Loucy (cell line): ENCODE results near the gene ERC1.

Experiments used
- H2AFZ ChIP-seq: fragments of 200-600 bp; sonication (generic); 2 replicates; pipeline ENCODE4 v1.6.0; 2016; ENCODE audit warnings: antibody characterized with exemption, mild to moderate bottlenecking, low read length, moderate library complexity
- H3F3A ChIP-seq: fragments of 200-600 bp; 2 replicates; pipeline ENCODE4 v1.6.0; 2016; ENCODE audit warnings: antibody characterized with exemption, low read depth, mild to moderate bottlenecking
- H3K27me3 ChIP-seq: fragments of 200-600 bp; sonication (generic); 2 replicates; pipeline ENCODE4 v1.6.1; 2014; ENCODE audit warnings: low read length, mild to moderate bottlenecking; ENCODE audit not compliant: insufficient read depth, poor library complexity, severe bottlenecking
- H3K36me3 ChIP-seq: fragments of 200-600 bp; sonication (generic); 2 replicates; pipeline ENCODE4 v1.6.1; 2016; ENCODE audit warnings: low read length; ENCODE audit not compliant: insufficient read depth
- H3K4me1 ChIP-seq: fragments of 200-600 bp; sonication (generic); 2 replicates; pipeline ENCODE4 v1.5.1; 2014; ENCODE audit warnings: low read length, mild to moderate bottlenecking; ENCODE audit not compliant: insufficient read depth, poor library complexity, severe bottlenecking
- H3K4me2 ChIP-seq: fragments of 200-600 bp; sonication (generic); 2 replicates; pipeline ENCODE4 v1.6.0; 2014; ENCODE audit warnings: antibody characterized with exemption, low read length, low read depth, mild to moderate bottlenecking; ENCODE audit not compliant: poor library complexity, severe bottlenecking
- H3K4me3 ChIP-seq: fragments of 200-600 bp; sonication (generic); 2 replicates; pipeline ENCODE4 v1.5.1; 2014; ENCODE audit warnings: low read length, mild to moderate bottlenecking, mixed read lengths; ENCODE audit not compliant: poor library complexity, severe bottlenecking
- H3K79me2 ChIP-seq: fragments of 200-600 bp; sonication (generic); 2 replicates; pipeline ENCODE4 v1.6.1; 2014; ENCODE audit warnings: low read length; ENCODE audit not compliant: insufficient read depth
- H3K9ac ChIP-seq: fragments of 200-600 bp; sonication (generic); 2 replicates; pipeline ENCODE4 v1.6.0; 2014; ENCODE audit warnings: mild to moderate bottlenecking, low read depth, low read length, moderate library complexity; ENCODE audit not compliant: poor library complexity, severe bottlenecking
- H3K9me2 ChIP-seq: fragments of 200-600 bp; sonication (generic); replicated peaks from 2 replicates; pipeline ENCODE4 v1.6.1; 2016; ENCODE audit warnings: low read depth, low read length, mixed read lengths
- H3K9me3 ChIP-seq: fragments of 200-600 bp; sonication (generic); 2 replicates; pipeline ENCODE4 v1.6.1; 2014; ENCODE audit warnings: mild to moderate bottlenecking, antibody characterized with exemption, low read length, low read depth; ENCODE audit not compliant: insufficient read depth
- H4K20me1 ChIP-seq: fragments of 200-600 bp; sonication (generic); 2 replicates; pipeline ENCODE4 v1.6.0; 2014; ENCODE audit warnings: antibody characterized with exemption, low read length, mild to moderate bottlenecking; ENCODE audit not compliant: insufficient read depth, poor library complexity, severe bottlenecking
- EZH2phosphoT487 ChIP-seq: fragments of 200-600 bp; IDR thresholded peaks from 2 replicates; pipeline ENCODE4 v1.6.1; 2018; ENCODE audit warnings: antibody characterized with exemption, mild to moderate bottlenecking, moderate library complexity, borderline replicate concordance
- TF ChIP-seq, protein P1 (sequence below): fragments of 200-600 bp; sonication (generic); conservative IDR thresholded peaks from 2 replicates; pipeline ENCODE4 v1.5.1; 2014; ENCODE audit warnings: mild to moderate bottlenecking, antibody characterized with exemption, low read length

Gene ERC1

GRCh38 chr12:976644-977043 is 14.4 kb upstream of the ERC1 start:
- Histone ChIP-seq H4K20me1 (no peaks in the 10 kb centered on the region), H3K9me3 (no peaks in the 10 kb centered on the region), H3K4me3 (no peak overlapping the region), H3K79me2 (no peaks in the 10 kb centered on the region), H3K27me3 (no peaks in the 10 kb centered on the region), H3K4me1 (no peaks in the 10 kb centered on the region), H3F3A (no peaks in the 10 kb centered on the region), H3K4me2 (no peak overlapping the region), H3K36me3 (no peaks in the 10 kb centered on the region), H3K9ac (no peak overlapping the region), H3K9me2 (no peaks in the 10 kb centered on the region), H2AFZ (0 out of 2 replicates have a peak overlapping the region, but pooled peaks have one; percentile 27)
- TF ChIP-seq, protein P1, sequence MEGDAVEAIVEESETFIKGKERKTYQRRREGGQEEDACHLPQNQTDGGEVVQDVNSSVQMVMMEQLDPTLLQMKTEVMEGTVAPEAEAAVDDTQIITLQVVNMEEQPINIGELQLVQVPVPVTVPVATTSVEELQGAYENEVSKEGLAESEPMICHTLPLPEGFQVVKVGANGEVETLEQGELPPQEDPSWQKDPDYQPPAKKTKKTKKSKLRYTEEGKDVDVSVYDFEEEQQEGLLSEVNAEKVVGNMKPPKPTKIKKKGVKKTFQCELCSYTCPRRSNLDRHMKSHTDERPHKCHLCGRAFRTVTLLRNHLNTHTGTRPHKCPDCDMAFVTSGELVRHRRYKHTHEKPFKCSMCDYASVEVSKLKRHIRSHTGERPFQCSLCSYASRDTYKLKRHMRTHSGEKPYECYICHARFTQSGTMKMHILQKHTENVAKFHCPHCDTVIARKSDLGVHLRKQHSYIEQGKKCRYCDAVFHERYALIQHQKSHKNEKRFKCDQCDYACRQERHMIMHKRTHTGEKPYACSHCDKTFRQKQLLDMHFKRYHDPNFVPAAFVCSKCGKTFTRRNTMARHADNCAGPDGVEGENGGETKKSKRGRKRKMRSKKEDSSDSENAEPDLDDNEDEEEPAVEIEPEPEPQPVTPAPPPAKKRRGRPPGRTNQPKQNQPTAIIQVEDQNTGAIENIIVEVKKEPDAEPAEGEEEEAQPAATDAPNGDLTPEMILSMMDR, result no peak
- no peak for TF ChIP-seq EZH2phosphoT487

DNA sequence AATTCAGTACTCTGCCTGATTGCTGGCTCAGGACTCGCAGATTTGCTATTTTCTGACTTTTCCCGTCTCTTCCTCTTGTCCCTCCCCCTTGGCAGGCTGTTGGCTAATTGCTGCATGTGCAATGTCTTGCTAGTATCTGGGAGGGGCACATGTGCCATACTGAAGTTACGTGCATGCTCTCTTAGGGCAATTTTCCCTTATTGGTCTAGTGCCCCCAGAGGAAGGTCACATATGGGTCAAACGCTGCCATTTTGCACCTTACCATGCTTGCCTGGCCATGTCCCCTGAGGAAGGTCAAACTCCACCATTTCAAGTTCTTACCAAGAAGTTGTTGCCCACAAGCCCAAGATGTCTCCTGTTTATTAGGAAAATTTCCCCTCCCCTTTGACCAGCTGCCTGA is 13.9 kb upstream of the ERC1 start:
- no peak overlapping the region for H3K4me2 ChIP-seq
- no peak overlapping the region for H2AFZ ChIP-seq
- no peak for TF ChIP-seq EZH2phosphoT487
- TF ChIP-seq, protein P1, result peak; percentile 43; the same call in 1 of the 2 replicates
- H3F3A ChIP-seq, result no peaks in the 10 kb centered on the region
- no peaks in the 10 kb centered on the region for H4K20me1 ChIP-seq
- H3K27me3 ChIP-seq, result no peaks in the 10 kb centered on the region
- H3K79me2 ChIP-seq, result no peaks in the 10 kb centered on the region
- no peak overlapping the region for H3K9ac ChIP-seq
- H3K9me3 ChIP-seq, result no peaks in the 10 kb centered on the region
- no peaks in the 10 kb centered on the region for H3K4me1 ChIP-seq
- H3K9me2 ChIP-seq, result no peaks in the 10 kb centered on the region
- H3K4me3 ChIP-seq, result no peak overlapping the region
- no peaks in the 10 kb centered on the region for H3K36me3 ChIP-seq

DNA sequence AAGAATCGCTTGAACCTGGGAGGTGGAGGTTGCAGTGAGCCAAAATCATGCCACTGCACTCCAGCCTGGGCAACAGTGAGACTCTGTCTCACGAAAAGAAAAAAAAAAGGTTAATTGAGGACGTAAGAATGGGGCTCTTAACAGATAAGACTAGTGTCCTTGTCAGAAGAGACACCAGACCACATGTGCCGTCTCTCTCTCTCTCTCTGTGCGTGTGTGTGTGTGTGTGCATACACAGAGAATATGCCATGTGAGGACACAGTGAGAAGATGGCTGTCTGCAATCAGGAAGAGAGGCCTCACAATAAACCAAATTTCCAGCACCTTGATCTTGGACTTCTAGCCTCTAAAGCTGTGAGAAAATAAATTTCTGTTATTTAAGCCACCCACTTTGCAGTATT is 11.7 kb upstream of the ERC1 start:
- no peaks in the 10 kb centered on the region for H3K79me2 ChIP-seq
- no peaks in the 10 kb centered on the region for H3K9me2 ChIP-seq
- no peak for TF ChIP-seq EZH2phosphoT487
- TF ChIP-seq, protein P1, result no peak
- no peaks in the 10 kb centered on the region for H3K27me3 ChIP-seq
- no peak overlapping the region for H2AFZ ChIP-seq
- H3K36me3 ChIP-seq, result no peaks in the 10 kb centered on the region
- no peaks in the 10 kb centered on the region for H3K4me1 ChIP-seq
- H3K9ac ChIP-seq, result no peak overlapping the region
- no peaks in the 10 kb centered on the region for H4K20me1 ChIP-seq
- H3K4me3 ChIP-seq, result no peak overlapping the region
- H3F3A ChIP-seq, result no peaks in the 10 kb centered on the region; the same call in 1 of the 2 replicates
- H3K9me3 ChIP-seq, result no peaks in the 10 kb centered on the region
- no peak overlapping the region for H3K4me2 ChIP-seq
